HG02870 (cell line): ENCODE data around the gene IKZF2.

ENCODE experiments used
- ATAC-seq: cut with Tn5 transposase; IDR thresholded peaks from one replicate; pipeline ENCODE4 v1.9.1; 2021; ENCODE audit warnings: mild to moderate bottlenecking, moderate library complexity; ENCODE audit not compliant: unreplicated experiment

The IKZF2 gene

DNA sequence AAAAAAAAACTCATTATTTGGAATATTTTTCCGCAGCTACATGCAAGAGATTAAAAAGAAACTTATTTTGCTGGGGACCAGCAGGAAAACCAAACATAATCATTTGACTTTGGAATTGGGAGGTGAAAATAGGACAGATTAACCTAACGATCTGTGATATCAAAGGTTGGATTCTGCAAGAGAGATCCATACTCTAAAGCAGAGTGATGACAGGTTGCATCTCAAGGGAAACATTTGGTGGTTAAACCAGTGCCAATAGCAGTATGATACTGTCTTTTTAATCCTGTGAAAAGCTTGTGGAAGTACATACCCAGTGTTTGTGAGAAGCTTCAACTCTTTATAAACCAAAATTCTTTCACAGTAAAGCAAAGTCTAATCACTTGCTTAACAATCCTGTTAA, 5.3 kb upstream of the IKZF2 start:
- no peak for ATAC-seq

DNA sequence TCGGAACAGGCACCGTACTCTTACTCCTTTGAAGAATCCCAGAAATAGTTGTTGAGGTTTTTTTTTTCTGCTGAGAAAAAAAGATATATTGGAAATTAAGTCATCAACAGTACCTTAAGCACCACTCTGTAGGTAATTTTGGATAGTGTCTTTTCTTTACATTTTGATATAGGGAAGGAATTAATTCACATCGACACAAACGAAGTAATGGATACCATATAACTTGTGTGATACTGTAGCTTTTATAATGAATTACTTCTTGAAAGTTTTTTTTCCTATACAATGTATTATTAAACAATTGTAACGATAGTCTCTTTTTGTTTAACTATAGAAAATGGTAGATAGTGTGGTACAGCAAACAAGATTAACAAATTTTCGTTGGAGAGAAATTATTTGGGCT, 1.5 kb upstream of the IKZF2 start:
- no peak for ATAC-seq

DNA sequence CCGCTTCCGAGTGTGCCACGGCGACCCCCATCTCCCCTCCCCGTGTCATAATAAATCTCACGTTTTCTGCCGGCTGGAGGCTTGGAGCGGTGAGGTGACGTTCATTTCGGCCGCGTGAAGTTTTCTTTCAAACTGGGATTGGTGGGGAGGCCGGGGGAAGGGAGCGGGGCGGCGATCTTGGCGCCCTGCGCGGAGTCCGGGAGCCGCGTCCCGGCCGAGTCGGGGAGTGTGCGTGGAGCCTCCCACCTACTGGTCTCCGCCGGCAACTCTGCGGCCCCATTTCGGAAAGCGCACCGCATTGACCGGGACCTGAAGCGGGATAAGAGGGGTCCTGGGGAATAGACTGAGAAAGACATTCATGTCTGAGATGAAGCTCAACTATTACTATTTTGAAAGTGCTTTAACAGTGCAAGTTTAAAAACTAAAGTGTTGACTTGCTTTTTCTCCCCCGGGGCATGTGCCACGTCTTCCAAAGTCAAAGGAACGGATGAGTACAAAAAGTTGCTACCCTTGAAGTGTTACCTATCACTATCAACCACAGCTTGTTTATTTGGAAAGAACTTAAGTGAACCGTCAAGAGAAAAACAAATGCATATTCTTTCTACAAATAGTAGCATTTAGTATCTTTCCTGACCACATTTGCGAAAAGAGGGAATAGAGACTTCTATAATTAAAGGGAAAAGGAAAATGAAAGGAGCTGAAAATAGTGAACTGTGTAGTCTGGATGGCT, 818 bp upstream of the IKZF2 start:
- peak; percentile 20 for ATAC-seq

DNA sequence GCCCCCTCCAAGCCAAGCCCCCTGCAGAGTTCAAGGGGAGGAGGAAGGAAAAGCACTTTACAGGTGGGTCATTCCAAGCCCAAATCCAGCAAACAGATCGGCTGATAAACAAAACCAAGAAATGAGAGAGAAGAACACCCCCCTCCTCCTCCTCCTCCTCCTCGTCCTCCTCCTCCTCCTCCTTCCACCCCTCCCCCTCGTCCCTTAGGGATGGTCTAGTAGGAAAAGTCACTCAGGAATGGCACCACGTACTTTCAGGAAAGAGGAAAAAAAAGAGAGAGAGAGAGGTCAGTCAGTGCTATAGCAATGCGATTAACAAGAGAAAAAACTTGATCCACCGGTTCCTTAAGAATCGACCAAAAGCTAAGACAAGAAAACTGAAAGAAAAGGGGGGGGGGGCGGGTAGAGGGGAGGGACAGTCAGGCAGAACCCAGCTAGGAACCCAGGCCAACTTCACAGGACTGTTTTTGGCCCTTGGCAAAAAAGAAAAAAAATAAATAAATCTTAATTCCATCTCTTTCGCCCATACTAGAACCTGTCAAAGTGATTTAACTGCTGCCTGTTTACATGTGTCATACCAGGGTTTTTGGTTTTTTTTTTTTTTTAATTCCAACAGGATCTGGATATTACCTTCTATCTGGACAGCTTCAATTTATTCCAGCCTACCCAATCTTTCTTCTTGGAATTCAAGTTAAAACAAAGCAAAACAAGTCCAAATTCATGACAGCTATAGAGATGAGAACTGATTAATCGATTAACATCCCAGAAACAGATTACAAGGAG, 906 bp downstream of the IKZF2 start:
- ATAC-seq, result no peak

DNA sequence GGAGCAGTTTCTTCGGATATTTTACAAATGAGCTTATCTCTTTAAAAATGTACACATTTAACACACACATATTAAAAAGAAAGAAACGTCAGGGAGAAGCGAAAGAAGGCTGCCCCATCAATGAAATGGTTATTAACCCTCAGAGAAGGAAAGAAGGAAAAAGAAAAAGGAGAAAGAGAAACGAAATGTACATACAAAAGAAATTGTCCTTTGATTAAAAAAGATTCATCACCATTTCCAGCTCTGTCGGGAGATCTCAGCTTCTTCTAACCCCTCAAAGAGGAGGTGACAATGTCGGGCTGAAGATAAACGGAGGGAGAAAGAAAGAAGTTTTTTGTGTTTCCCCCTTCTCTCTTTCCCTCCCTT, 1.5 kb downstream of the IKZF2 start:
- ATAC-seq, result no peak

DNA sequence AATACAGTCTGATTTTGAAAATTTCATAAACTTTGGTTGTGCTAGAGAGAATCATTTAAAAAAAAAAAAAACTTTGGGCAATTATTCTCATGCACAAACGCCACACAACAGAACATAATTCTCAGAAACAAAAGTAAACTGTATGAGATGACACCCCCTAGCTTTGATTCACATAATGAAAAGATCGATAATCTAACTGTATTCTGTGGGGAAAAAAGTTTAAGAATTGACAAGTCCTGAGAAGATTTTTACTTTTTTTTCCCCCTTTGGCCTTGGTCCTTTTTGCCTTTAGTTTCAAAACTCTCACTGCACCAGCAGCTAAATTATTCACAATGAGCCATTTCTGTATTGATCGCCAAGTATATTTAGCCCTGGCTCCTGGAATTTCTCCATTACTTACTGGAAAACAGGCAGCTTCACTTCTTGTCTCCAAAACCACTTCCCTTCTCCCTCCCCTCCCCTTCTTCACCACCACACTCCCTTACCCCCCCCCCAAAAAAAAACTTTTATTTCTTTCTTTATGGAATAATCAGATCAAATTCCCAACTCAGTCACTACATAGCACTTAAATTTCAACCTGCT, 2.0 kb downstream of the IKZF2 start:
- no peak for ATAC-seq

DNA sequence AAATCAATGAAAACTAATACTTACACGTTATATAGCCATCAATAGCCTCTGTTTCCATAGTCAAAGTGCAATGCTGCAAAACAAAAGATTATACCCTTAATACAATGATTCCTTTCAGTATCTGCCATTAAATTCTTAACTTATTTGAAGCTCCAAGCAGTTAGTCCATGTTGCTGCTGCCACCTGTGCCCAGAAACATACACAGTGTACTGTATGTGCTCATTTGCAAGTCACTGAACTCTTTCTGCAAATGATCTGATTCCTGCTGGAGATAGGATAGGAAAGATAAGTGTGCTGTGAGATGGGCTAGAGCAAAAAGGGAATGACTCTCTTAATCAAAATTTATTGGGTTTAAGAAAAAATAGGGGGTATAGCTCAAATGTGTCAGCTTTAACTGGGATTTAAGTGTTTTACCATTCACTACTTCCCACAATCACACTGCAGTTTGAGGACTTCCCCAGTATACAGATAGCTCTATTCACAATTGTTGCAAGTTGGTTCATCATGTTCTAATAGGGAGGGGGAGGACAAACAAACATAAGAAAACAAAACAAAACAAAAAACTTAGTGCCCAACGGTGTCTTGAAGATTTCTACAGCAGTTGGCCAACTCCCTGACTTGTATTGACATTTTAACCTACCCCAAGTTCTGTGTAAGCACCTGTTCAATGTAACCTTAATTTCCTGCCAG, 2.7 kb downstream of the IKZF2 start:
- no peak for ATAC-seq

DNA sequence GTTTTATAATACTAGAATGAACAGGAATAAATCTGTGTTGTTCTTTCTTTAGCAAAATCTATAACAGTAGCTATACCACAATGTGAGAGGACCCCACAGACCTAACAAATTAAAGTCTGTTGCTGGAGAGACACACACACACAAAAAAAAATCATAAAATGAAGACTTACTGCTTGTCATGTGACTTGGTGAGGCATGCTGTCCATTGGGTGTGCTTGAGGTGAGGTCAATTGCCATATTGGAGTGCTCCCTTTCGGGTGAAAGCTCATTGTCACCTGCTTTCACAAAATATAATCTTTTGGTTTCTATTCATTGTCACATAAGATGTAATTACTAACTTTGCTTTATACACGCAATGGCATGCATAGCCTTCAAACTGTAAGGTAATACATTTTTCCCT, 3.9 kb downstream of the IKZF2 start:
- no peak for ATAC-seq

DNA sequence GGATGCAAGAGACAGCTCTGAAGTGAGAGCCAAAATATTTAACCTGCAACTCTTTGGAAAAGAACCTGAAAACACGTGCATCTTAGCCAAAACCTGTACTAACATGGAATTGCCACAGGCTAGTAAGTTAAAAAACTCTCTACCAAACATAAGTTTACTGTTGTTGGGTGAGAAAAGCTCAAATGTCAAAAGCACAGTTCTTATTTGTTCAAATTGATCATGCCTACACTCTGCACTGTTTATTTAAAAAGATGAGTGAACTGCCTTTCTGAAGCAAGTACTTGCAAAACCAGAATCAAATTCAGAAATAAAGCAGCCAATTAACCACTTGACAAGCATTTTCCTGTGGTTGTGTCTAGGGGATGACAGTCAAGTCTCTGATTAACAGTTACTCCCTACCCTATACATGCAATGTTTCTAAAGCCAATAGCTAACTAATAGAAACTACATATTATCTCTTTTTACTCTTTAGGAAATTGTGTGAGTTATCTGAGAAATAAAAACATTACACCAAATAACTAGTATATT, 5.6 kb downstream of the IKZF2 start:
- ATAC-seq, result no peak

DNA sequence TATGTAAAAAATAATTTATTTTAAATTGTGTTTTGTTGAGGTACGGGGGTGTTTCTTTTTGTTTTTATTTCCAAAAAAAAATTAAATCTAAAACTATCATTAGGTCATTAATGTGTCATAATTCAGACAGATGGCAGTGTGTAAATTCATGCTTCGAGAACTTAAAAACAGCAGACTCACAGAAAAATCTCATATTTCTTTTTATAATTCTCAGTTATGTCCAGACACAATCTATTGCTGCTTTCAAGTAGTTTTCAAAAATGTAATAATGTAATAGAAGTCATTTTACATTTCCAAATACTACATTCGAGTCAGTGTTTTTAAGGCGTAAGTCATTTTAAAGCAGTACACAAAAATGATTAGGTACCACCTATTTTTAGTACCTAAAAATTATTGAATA, 14.3 kb downstream of the IKZF2 start:
- ATAC-seq, result no peak

DNA sequence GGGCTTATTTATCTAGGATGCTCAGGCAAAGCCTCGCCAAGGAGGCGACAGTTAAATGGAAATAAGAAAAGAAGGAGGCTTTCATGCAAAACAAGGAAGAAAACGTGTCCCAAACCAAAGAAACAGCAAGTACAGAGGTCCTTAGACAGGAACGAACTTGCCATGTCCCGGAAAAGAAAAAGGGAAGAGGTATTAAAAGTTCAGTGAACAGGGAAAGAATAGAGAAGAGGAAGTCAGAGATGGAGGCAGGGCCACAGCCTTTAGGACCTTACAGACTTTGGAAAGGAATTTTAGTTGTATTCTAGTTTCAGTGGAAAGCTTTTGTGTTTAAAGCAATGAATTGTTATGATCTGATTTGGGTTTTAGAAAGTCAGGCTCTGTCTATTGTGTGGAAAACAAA, 22.1 kb downstream of the IKZF2 start:
- no peak for ATAC-seq

DNA sequence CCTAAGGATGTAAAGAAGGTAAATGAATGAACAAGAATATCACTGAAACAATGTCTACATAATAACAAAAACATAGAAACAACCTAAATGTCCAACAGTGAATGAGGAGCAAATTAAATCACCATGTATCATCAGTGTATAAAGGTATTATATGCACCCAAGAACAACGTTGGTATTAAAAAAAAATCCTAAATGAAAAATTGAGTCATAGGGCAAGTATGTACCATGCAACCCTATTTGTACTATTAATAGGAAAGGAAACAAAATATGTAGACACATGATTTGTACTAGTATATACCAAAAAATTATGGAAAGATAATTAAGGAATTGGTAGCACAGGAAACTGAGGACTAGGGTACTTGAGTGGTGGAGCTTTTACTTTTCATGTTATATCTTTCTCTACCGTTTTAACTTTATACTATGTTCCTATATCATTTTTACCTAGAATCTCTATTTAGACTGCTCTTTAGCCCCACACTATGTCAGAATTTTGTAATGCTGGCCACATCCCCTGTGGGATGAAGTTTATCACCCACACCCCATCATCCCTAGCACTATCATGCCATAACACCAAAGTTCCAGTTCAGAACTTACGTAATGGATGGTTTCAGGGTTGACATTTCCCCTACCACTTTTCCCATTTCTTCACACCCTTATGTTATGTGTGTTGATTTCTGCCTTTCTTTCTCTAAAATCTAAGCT, 25.6 kb downstream of the IKZF2 start:
- no peak for ATAC-seq

DNA sequence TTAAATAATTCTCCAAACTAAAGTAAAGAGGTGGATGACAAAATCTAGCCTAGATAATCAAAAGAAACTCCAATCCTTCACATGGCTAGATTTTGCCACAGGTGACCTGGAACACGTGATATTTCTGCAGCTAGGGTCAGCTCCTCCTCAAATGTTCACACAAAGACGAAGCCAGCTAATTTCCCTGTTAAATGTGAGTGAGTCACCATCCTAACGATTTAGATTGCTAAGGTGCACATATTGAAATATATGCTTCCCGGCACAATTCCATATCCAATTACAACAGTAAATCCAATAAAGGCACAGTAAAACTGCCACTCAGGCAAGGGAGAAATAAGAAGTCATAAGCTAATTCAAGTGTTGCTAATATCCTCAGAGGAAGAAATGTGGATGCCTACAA, 28.7 kb downstream of the IKZF2 start:
- ATAC-seq, result no peak

DNA sequence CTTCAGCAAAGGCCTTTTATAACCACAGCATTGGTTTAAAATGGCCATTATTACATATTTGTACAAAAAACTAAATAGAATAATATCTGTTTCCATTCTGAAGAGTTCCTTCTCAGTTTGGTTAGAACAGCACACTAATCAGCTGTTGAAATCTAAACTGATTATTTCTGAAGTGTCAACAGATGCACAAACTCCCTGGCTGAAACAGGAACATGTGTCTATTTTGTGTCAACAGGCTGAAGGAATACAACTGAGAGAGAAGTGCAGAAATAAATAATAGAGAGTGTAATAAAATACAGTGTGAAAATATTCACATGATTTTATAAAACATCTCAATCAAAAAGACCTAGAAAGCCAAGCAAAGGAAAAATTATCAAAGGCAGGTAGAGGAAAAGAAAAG, 29.7 kb downstream of the IKZF2 start:
- ATAC-seq, result no peak

DNA sequence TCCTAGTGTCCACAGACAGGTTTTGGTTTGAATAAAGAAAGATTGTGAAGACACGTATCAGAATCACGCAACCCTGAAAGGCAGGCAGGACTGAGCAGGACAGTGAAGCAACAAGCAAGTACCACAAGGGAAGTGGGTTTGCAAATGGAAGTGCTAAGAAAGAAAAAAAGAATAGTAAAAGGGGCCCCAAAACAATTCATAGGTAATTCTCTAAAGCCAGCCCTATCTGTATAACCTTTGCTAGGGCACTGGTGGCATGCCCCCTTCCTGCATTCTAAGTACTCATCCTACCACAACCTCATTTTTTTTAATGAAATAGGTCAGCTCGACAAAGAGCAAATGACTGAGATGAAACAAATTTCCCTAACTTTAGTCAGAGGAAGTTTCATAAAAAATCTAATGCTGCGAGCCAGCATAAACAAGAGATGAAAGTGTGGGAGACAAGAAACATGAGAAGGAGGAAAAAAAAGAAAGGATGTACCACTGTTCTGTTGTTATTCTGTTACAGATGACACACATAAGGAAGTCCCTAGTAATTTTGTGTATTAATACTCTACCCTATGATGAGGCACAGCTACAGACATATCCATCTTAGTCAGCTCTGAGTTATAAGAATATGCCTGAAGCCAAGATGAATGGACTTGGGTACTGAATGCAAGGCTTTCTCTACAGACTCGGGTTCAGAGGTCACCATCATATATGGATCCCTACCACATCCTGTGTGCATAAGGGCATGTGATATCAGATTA, 32.2 kb downstream of the IKZF2 start:
- ATAC-seq, result peak; percentile 75

DNA sequence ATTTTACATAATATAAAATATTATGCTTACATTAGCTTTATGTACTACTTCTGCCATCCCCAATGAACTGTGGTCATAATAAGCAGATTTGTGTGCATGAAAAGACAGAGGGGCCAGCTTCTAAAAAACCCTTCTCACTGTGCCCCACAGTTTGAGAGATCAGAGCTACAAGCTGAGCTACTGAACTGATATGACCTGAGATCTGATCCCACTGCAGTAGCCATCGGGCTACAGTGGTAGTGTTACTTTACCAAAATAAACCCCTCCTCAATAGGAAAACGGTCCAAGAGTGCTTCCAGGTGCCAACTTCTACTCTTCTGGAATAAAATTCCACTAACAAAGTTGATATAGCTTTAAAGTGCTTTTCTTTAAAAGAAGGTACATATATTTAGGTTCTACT, 43.1 kb downstream of the IKZF2 start:
- ATAC-seq, result no peak

DNA sequence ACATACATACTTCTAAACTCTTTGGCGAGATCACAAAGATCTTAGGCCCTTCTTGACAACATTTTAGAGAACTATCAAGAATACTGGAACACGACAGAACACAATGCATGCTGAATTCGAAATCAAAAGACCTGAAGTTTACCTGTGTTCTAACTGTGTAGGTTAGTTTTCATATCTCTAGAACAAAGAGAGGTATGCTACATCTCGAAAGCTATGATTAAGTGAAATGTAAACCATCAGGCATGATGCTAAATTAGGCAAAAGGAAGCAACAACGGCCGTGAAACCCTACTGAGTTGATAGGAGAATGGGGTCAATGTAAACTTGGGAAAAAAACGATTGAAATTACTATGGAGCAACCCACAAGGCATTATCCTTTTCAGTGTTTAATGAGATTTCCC, 43.7 kb downstream of the IKZF2 start:
- ATAC-seq, result no peak

DNA sequence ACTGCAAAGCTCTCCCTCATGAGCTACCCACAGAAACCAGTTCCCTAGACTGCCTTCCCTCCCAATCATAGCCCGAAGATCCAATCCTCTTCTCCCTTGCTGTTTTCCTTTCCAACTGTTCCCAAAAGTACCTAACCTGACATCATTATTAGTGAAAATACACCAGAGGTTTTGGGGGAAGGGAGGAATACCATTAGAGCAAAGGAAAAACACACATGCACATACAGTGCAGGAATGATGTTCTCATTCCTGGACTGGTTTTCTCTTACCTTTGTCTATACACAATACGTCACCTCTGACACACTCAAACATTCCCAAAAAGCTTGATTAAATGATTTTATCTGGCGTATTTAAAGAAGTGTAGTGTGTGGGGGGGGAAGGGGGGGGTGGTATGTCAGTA, 46.2 kb downstream of the IKZF2 start:
- no peak for ATAC-seq

DNA sequence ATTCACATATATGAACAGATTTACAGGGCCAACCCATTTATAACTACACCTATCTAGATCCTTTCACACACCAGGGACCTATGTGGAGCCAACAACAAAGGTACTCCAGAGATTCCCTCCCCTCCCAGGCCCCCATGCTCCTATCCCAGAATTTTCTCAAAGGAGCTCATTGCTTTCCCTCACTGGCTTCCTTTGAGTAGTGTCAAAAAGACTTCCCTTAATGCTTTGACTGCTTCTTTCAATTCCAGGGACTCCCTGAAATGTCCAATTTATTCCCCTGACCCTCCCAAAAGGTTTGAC, 46.6 kb downstream of the IKZF2 start:
- ATAC-seq, result no peak
